Tibial nerve (tissue), 4 donors: Measurements from ENCODE around the gene PLPPR1. TPM values are rescaled to one million over a fixed set of nuclear protein-coding genes. Genes with fewer than 3 reads are reported as not detected.

Source experiments
- DNase-seq, 2 donors: peaks; one replicate each; pipeline ENCODE4 v3.0.0-alpha.2; 2019; ENCODE audit warnings: low spot score in 2 of 2
- H3K27ac ChIP-seq, 4 donors: fragments of 200-600 bp; sonication (generic) in 3 of 4; one replicate each; pipeline ENCODE4 v1.5.1; 2017 to 2019; ENCODE audit warnings: mild to moderate bottlenecking in 1 of 4
- H3K27me3 ChIP-seq, 2 donors: fragments of 200-600 bp; sonication (generic) in 1 of 2; one replicate each; pipeline versions ENCODE4 v1.5.1 to v1.6.0; 2017 to 2019
- H3K36me3 ChIP-seq, 3 donors: fragments of 200-600 bp; sonication (generic); one replicate each; pipeline ENCODE4 v1.5.1; 2018 to 2019
- H3K4me1 ChIP-seq, 4 donors: fragments of 200-600 bp; sonication (generic) in 3 of 4; one replicate each; pipeline ENCODE4 v1.5.1; 2017 to 2019
- H3K4me3 ChIP-seq, 4 donors: fragments of 200-600 bp; sonication (generic) in 3 of 4; one replicate each; pipeline ENCODE4 v1.5.1; 2017 to 2019; ENCODE audit warnings: mild to moderate bottlenecking in 1 of 4, moderate library complexity in 1 of 4
- H3K9me3 ChIP-seq, 4 donors: fragments of 200-600 bp; sonication (generic) in 3 of 4; one replicate each; pipeline ENCODE4 v1.5.1; 2017 to 2019
- CTCF ChIP-seq, 5 experiments: fragments of 200-600 bp in 3 of 5; fragments of 450-650 bp in 2 of 5; sonication (generic) in 3 of 5; IDR thresholded peaks; one replicate each; pipeline ENCODE4 v1.5.1; 2016 to 2019; ENCODE audit warnings: antibody characterized with exemption in 5 of 5, mild to moderate bottlenecking in 3 of 5, moderate library complexity in 2 of 5
- EP300 ChIP-seq, 2 donors: sonication (generic); formaldehyde crosslinking; IDR thresholded peaks; one replicate each; pipeline ENCODE4 v1.6.1; 2017; ENCODE audit warnings: antibody characterized with exemption in 2 of 2, mild to moderate bottlenecking in 1 of 2
- POLR2A ChIP-seq, 2 donors: fragments of 450-650 bp; IDR thresholded peaks; one replicate each; pipeline ENCODE4 v1.6.1; 2017; ENCODE audit warnings: antibody characterized with exemption in 2 of 2, mild to moderate bottlenecking in 2 of 2, moderate library complexity in 2 of 2
- WGBS, 2 donors: methylation state at CpG; one replicate each; pipeline ENCODE4 v1.1.5; 2018; 5-methylcytosine and 5-hydroxymethylcytosine counted together
- total RNA-seq, 4 donors: library from RNA; depleted of rRNA; stranded (reverse); fragments of >200 nt; gene quantifications; one replicate each; pipeline ENCODE4 v1.1.0, GENCODE V29; 2016

PLPPR1 gene
- total RNA-seq, 4 donors from 2014 or later = 0.30 to 7.6 (median 2.5) TPM

DNA sequence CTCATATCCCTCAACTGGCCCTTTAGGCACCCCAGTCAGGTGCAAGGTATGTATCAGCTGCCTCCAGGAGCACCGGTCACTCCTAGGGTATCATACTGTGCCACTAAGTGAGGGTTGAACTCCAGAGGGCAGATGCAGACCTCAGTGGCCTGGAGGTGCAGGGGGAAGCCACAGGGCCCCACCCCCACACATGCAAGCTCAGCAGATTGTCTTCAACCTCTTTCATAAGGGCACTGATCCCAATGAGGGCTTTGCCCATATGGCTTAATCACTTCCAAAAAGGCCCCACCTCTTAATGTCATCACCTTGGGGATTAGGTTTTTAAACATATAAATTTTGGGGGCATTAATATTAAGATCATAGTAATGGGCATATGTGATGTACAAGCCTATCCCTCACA is 328.1 kb downstream of the PLPPR1 start:
- TF ChIP-seq CTCF (IDR thresholded peaks at IDR 0.05) (no peak), EP300 (IDR thresholded peaks at IDR 0.05) (no peak), POLR2A (IDR thresholded peaks at IDR 0.05) (no peak)
- no peak for DNase-seq
- Histone ChIP-seq H3K36me3 (no peaks in the 10 kb centered on the region), H3K27ac (no peak overlapping the region), H3K9me3 (no peaks in the 10 kb centered on the region), H3K4me3 (no peak overlapping the region), H3K27me3 (no peaks in the 10 kb centered on the region), H3K4me1 (no peaks in the 10 kb centered on the region)
- 43 to 59% methylated on average over 1 of the region's 1 CpG for WGBS, 2 donors

DNA sequence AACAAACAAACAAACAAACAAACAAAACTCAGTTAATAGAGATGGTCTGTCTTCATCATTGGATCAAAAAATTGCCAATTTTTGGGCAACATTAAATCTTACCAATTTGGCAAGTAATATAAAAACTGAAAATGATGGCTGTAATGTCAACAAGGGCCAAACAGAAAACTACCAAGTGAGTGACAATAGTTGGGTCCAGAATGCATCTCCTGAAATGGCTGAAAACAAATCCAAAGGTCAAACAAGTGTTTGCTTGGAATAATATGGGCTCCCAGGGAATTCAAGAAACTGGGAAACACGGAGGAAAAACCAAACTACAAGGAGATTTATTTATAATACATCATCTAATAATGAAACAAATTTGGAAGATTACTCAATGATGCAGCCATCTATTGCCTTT is 331.2 kb downstream of the PLPPR1 start:
- TF ChIP-seq EP300 (IDR thresholded peaks at IDR 0.05) (no peak), CTCF (IDR thresholded peaks at IDR 0.05) (no peak), POLR2A (IDR thresholded peaks at IDR 0.05) (no peak)
- Histone ChIP-seq H3K27me3 (no peaks in the 10 kb centered on the region), H3K36me3 (no peaks in the 10 kb centered on the region), H3K4me1 (no peaks in the 10 kb centered on the region), H3K4me3 (no peak overlapping the region), H3K27ac (no peak overlapping the region), H3K9me3 (no peaks in the 10 kb centered on the region)
- no peak for DNase-seq
- 55 to 62% methylated on average over 1 of the region's 1 CpG for WGBS, 2 donors

- no peak overlapping the region for H3K4me3 ChIP-seq
- TF ChIP-seq CTCF (IDR thresholded peaks at IDR 0.05) (no peak), EP300 (IDR thresholded peaks at IDR 0.05) (no peak), POLR2A (IDR thresholded peaks at IDR 0.05) (no peak)
- no peaks in the 10 kb centered on the region for H3K9me3 ChIP-seq
- no peaks in the 10 kb centered on the region for H3K36me3 ChIP-seq
- H3K4me1 ChIP-seq = no peaks in the 10 kb centered on the region
- no peak overlapping the region for H3K27ac ChIP-seq
- no peaks in the 10 kb centered on the region for H3K27me3 ChIP-seq
- DNase-seq = no peak
Observed at GRCh38 chr9:101360647-101361046, 332.1 kb downstream of the PLPPR1 start.

DNA sequence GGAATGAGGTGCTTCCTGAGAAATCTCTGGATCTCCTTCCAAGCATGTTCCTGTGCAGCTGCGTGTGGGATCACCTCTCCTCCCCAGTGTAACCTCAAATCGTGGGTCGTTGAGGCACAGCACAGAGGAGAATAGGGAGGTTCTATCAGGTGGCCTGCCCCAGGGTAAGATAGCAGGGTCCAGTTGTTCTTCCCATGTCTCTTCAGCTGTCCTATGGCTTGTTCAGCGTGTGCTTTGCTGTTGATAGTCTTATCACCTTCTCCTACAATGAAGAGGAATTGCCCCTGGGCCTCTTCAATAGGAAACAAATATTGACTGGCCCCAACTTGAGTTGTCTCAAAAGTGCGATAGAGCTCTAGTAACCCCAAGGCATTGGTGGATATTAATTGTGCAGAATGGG is 333.9 kb downstream of the PLPPR1 start:
- H3K4me3 ChIP-seq = no peak overlapping the region
- 70 to 83% methylated on average over 5 of the region's 5 CpGs for WGBS, 2 donors
- TF ChIP-seq EP300 (IDR thresholded peaks at IDR 0.05) (no peak), CTCF (IDR thresholded peaks at IDR 0.05) (no peak), POLR2A (IDR thresholded peaks at IDR 0.05) (no peak)

DNA sequence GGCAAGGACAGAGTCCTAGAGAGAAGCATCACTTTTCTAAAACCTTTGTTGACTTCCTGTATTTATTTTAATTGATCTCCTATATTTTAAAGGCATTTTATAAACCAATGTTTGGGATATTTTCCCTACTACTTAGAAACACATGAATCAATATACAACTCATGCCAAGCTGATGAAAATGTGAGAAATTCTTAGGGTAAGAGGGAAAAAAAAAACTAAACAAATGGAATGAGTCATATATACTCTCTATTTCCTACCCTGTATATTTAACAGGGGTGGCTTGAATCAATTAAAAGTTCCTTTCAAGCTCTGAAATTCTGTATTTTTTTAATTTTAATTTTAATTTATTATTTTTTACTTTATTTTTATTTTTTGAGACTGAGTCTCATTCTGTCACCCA is 336.7 kb downstream of the PLPPR1 start:
- no peak overlapping the region for H3K27ac ChIP-seq
- H3K27me3 ChIP-seq = no peaks in the 10 kb centered on the region
- H3K36me3 ChIP-seq = no peaks in the 10 kb centered on the region
- no peaks in the 10 kb centered on the region for H3K9me3 ChIP-seq
- no peak for DNase-seq
- no peak overlapping the region for H3K4me3 ChIP-seq
- TF ChIP-seq POLR2A (IDR thresholded peaks at IDR 0.05) = no peak
- no peak for TF ChIP-seq CTCF (IDR thresholded peaks at IDR 0.05)
- no peak for TF ChIP-seq EP300 (IDR thresholded peaks at IDR 0.05)
- H3K4me1 ChIP-seq = no peaks in the 10 kb centered on the region

More for the DNA sequence above, 333.9 kb downstream of the PLPPR1 start:
- Histone ChIP-seq H3K27ac (no peak overlapping the region), H3K36me3 (no peaks in the 10 kb centered on the region), H3K9me3 (no peaks in the 10 kb centered on the region), H3K4me1 (no peaks in the 10 kb centered on the region), H3K27me3 (no peaks in the 10 kb centered on the region)
- DNase-seq = no peak
